ENCODE results near the gene MARK3.
"Not testable (repeated sequence)": the region's sequence is repeated elsewhere in the genome, so short reads cannot be mapped to it uniquely, and the experiment has no call there.

MARK3 gene

GRCh38 chr14:103385152-103385928, at the start of gene MARK3:
MARK3 (plus strand) TSS chr14:103385415; CDS start chr14:103386030, 615 bp downstream.
- peak within 1 kb of the TSS; percentile 99 for H3K4me3 ChIP-seq (ENCODE audit: low read depth, low read length)

DNA sequence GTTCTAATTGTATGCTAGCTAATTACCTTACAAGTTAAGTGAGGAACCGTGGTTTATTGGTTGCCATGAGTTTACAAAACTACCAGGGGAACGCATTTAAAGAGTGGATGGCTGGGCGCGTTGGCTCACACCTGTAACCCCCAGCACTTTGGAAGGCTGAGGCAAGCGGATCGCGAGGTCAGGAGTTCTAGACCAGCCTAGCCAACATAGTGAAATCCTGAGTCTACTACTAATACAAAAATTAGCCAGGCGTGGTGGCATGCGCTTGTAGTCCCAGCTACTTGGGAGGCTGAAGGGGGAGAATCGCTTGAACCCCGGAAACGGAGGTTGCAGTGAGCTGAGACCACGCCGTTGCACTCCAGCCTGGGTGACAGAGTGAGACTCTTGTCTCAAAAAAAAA, 49.0 kb upstream of the MARK3 start:
- peak overlapping the region; percentile 89 for H3K4me3 ChIP-seq (ENCODE audit: low read depth, low read length)

- no peak overlapping the region for H3K4me3 ChIP-seq (ENCODE audit: low read depth, low read length)
These were observed 47.4 kb upstream of the MARK3 start for GRCh38 chr14:103337794-103338193.

- H3K4me3 ChIP-seq (ENCODE audit: low read depth, low read length): no peak overlapping the region
These were observed 45.7 kb upstream of the MARK3 start for GRCh38 chr14:103339561-103339960.

DNA sequence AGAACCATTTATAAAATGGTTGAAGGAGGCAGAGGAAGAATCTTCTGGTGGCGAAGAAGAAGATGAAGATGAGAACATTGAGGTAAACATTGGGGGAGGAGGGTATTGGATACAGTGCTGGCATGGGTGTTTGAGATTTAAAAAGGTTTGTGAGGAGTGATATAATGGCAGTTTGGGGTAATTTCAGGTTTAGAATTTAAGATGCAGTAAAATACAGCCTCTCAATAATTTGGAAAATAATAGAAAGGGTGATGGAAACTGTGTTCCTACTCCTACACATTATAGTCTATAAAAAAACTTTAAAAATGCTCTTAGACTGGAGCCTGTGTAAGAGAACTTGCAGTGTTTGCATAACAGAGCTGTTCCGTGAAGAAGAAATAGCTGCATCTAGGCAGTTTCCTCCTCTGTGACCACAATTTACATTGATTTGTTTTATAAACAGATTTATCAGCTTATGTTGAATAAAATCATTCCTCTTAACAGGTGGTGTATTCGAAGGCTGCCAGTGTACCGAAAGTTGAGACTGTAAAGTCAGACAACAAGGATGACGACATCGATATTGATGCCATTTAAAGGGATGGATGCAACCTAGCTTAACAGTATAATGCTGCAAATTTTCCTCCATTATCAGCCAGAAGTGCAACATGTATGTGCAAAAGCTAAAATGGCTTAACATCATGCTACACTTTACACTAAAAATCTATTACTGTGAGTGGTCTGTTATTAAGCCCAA, 44.6 kb upstream of the MARK3 start:
- H3K4me3 ChIP-seq (ENCODE audit: low read depth, low read length): no peak overlapping the region

GRCh38 chr14:103341250-103342129, 43.7 kb upstream of the MARK3 start:
- H3K4me3 ChIP-seq (ENCODE audit: low read depth, low read length): no peak overlapping the region

GRCh38 chr14:103343164-103343879, 41.9 kb upstream of the MARK3 start:
- H3K4me3 ChIP-seq (ENCODE audit: low read depth, low read length): no peak overlapping the region

- H3K4me3 ChIP-seq (ENCODE audit: low read depth, low read length): no peak overlapping the region
These were observed 41.1 kb upstream of the MARK3 start for GRCh38 chr14:103343905-103344797.

DNA sequence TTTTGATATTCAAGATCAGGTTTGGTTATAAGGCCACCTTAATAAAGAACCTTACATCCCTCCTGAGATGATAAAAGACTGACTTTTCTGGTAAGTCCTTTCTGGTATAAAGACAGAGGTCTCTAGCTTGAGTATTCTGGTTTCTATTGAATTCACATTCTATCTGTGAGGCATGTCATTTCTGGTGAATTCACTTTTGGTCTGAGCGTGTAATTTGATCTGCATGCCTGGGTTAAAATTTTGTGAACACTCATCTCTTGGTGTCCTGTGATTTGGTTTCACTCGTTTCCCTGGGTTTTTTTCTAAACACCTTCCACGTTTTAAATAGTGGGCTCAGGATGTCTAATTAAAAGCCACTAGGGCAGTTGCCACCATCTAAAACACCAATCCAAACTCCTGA, 38.9 kb upstream of the MARK3 start:
- H3K4me3 ChIP-seq (ENCODE audit: low read depth, low read length): no peak overlapping the region

DNA sequence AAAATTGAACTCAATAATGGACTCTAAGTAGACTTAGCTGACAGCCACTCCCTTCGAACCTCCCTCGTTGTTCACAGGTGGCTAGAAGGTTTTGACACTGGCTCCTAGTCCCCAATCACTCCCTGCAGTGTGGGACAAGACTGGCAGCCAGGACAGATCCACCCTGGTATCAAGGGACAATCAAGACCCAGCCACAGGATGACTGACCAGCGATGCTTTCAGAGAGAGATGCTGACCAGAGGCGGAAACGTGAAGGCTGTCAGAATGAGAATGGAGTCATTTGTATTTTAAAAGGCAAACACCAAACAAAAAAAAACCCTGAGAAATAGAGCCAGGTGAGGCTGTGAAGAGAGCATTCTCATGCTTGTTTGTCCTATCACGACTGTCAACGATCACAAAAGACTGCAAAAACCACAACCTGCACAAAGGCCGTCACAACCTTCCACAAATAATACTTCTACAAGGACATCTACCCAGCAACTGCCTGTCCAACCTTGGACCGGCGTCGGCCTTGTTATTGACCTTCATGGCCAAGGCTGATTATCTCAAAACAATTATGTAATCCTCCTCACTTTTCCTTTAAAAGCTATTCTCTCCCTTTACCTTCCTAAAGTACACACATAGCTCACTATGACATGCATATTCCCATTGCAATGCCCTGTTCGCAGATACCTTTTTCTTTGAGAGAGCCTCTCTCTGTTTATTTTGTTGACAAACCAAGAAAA, 38.0 kb upstream of the MARK3 start:
- H3K4me3 ChIP-seq (ENCODE audit: low read depth, low read length): no peak overlapping the region

GRCh38 chr14:103348154-103348553, 37.1 kb upstream of the MARK3 start:
- H3K4me3 ChIP-seq (ENCODE audit: low read depth, low read length): no peak overlapping the region

DNA sequence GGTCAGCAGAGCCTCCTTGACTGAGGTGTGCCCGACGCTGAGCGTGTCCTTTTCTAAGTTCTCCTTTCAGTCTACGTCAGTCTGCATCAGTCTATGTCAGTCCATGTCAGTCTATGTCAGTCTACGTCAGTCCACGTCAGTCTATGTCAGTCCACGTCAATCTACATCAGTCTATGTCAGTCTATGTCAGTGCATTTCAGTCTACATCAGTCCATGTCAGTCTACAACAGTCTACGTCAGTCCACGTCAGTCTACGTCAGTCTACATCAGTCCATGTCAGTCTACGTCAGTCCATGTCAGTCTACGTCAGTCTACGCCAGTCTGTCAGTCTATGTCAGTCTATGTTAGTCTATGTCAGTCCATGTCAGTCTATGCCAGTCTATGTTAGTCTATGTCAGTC, 35.2 kb upstream of the MARK3 start:
- no peak overlapping the region for H3K4me3 ChIP-seq (ENCODE audit: low read depth, low read length)

GRCh38 chr14:103353362-103353761, 31.9 kb upstream of the MARK3 start:
- H3K4me3 ChIP-seq (ENCODE audit: low read depth, low read length): no peak overlapping the region

- no peak overlapping the region for H3K4me3 ChIP-seq (ENCODE audit: low read depth, low read length)
These were observed 31.1 kb upstream of the MARK3 start for GRCh38 chr14:103354141-103354540.

DNA sequence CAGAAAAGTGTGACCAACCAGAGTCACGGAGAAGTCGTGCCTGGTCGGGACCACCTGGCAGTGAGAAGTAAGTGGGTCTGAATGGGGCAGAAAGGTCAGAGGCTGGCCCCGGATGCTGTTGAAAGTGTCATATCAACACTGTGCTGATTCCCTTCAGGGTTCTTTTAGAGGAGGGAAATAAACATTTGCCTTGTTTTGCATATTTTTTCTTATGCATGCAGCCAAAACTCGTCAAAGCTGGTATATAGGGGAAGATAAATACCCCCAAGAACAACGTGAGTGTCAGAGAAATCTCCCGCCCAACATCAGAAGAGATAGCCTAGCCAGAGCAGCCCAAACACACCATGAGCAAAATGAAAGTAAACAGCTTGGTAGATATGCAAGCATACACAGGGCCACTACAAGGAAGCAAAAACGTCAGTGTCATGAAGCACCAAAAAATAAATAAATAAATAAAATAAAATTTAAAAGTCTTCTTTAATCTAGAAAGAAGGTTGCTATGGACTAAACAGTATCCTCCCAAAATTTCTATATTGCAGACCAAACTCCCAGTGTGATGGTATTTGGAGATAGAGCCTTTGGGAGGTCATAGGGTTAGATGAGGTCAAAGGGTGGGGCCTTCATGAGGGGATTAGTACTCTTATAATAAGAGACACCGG, 29.1 kb upstream of the MARK3 start:
- no peak overlapping the region for H3K4me3 ChIP-seq (ENCODE audit: low read depth, low read length)

GRCh38 chr14:103357552-103357951, 27.7 kb upstream of the MARK3 start:
- not testable (repeated sequence) for H3K4me3 ChIP-seq (ENCODE audit: low read depth, low read length)

GRCh38 chr14:103360548-103360947, 24.7 kb upstream of the MARK3 start:
- H3K4me3 ChIP-seq (ENCODE audit: low read depth, low read length): no peak overlapping the region

GRCh38 chr14:103361867-103362266, 23.3 kb upstream of the MARK3 start:
- H3K4me3 ChIP-seq (ENCODE audit: low read depth, low read length): no peak overlapping the region

- H3K4me3 ChIP-seq (ENCODE audit: low read depth, low read length): no peak overlapping the region
These were observed 22.4 kb upstream of the MARK3 start for GRCh38 chr14:103362780-103363179.
